ENCODE results near the gene RAI1. TPM values are rescaled to one million over a fixed set of nuclear protein-coding genes. Genes with fewer than 3 reads are reported as not detected.

Gene RAI1
- total and polyA plus RNA-seq, 2 of the 8 experiments (the other 6 are each of a cell fraction or from before 2014, with no cell fraction given) = 0.39 to 1.2 TPM

- POLR2A ChIA-PET (ENCODE audit: partially characterized antibody) = interaction anchor here (0.7 to 18.4 kb wide), 15 partner anchors 8 to 155 kb away, joined by 3 to 532 read pairs (median 5); no protein-coding TSS in a partner anchor
- peaks cover 19 to 51% (median 39%) of the 10 kb centered on the region in 4 experiments for H3K4me1 ChIP-seq (replicated peaks in 1 of 4; ENCODE audit: control insufficient read depth in 3 of 4, insufficient read depth in 4 of 4, low read length in 3 of 4)
- peak; percentile 60 to 94 for DNase-seq (ENCODE audit: low read depth in 1 of 2, low spot score in 2 of 2)
- TF ChIP-seq HDAC6 (IDR thresholded peaks at IDR 0.05; ENCODE audit: low read depth, low read length) (no peak), NANOG (IDR thresholded peaks at IDR 0.05; ENCODE audit: insufficient read depth, low read depth, low read length, poor library complexity, severe bottlenecking) (no peak), PHF8 (conservative IDR thresholded peaks at IDR 0.05; ENCODE audit: low read depth, low read length) (peak; percentile 63), FOSL1 (IDR thresholded peaks at IDR 0.05; ENCODE audit: insufficient read depth, low read depth, low read length) (no peak), CTCF (IDR thresholded peaks at IDR 0.05; ENCODE audit: control extremely low read depth in 1 of 3, insufficient read depth in 1 of 3, low read depth in 1 of 3, low read length in 3 of 3) (peak in 1 of 3 experiments; percentile 4; a peak in 1 of 4 replicates), CBX5 (IDR thresholded peaks at IDR 0.05; ENCODE audit: low read depth, low read length) (no peak)
Measured at GRCh38 chr17:17839791-17840707, 158.8 kb downstream of the RAI1 start.

More at GRCh38 chr17:17839791-17840707, 158.8 kb downstream of the RAI1 start:
- Histone ChIP-seq H4K5ac (ENCODE audit: insufficient read length, low read depth, low read length) (peak overlapping the region; percentile 95), H3K23ac (ENCODE audit: insufficient read length) (peak overlapping the region; percentile 7), H3K23me2 (ENCODE audit: low read depth, low read length) (peaks cover 15% of the 10 kb centered on the region), H3K36me3 (ENCODE audit: control insufficient read depth in 2 of 4, insufficient read depth in 4 of 4, low read length in 3 of 4) (peaks cover 0 to 2% (median 0%) of the 10 kb centered on the region in 4 experiments; a peak in 1 of 8 replicates), H2BK5ac (ENCODE audit: low read depth, low read length) (peak overlapping the region; percentile 99), H2BK15ac (ENCODE audit: low read length) (peak overlapping the region; percentile 99; the same call in 1 of the 2 replicates), H2BK12ac (ENCODE audit: low read depth, low read length) (peak overlapping the region; percentile 99), H4K91ac (replicated peaks; ENCODE audit: insufficient read length, low read length) (peak overlapping the region; percentile 99), H2AK5ac (ENCODE audit: low read depth, low read length) (peak overlapping the region; percentile 98), H3K18ac (ENCODE audit: extremely low read depth, low read length) (peak overlapping the region; percentile 100), H3K4me3 (ENCODE audit: extremely low read depth in 1 of 4, insufficient read depth in 2 of 4, low read depth in 3 of 4, low read length in 4 of 4) (peak overlapping the region; percentile 32 to 59 (median 48)), H3K4ac (replicated peaks; ENCODE audit: insufficient read length, low read depth, low read length) (peak overlapping the region; percentile 98), H3K56ac (replicated peaks; ENCODE audit: insufficient read length, low read depth, low read length) (peak overlapping the region; percentile 97), H4K8ac (ENCODE audit: extremely low read depth, insufficient read depth, low read length) (peak overlapping the region; percentile 96), H3K27ac (ENCODE audit: low read depth, low read length) (peak overlapping the region; percentile 92), H3K9ac (replicated peaks in 1 of 4; ENCODE audit: extremely low read depth in 1 of 4, low read depth in 3 of 4, low read length in 3 of 4) (peak overlapping the region; percentile 68 to 87 (median 70)), H2BK120ac (replicated peaks; ENCODE audit: low read depth, low read length) (peak overlapping the region; percentile 97), H3K9me3 (ENCODE audit: insufficient read depth in 2 of 2, low read depth in 1 of 2, low read length in 1 of 2) (no peaks in the 10 kb centered on the region), H3K27me3 (replicated peaks in 1 of 4; ENCODE audit: control insufficient read depth in 3 of 4, extremely low read depth in 1 of 4, insufficient read depth in 3 of 4, low read length in 3 of 4) (no peaks in the 10 kb centered on the region; a peak in 1 of 7 replicates), H2BK20ac (ENCODE audit: low read length) (peak overlapping the region; percentile 95), H3K79me1 (ENCODE audit: low read depth, low read length) (peaks cover 7% of the 10 kb centered on the region; the same call in 1 of the 2 replicates), H3K4me2 (ENCODE audit: insufficient read depth in 1 of 2, low read depth in 2 of 2, low read length in 2 of 2) (peak overlapping the region; percentile 74 to 86), H3K14ac (ENCODE audit: insufficient read length) (peak overlapping the region; percentile 37), H3K79me2 (ENCODE audit: control insufficient read depth in 1 of 2, insufficient read depth in 2 of 2, low read length in 2 of 2) (peaks cover 10% of the 10 kb centered on the region in 2 experiments), H4K20me1 (replicated peaks in 1 of 2; ENCODE audit: control insufficient read depth in 1 of 2, insufficient read depth in 2 of 2, low read length in 2 of 2) (peaks cover 7 to 10% of the 10 kb centered on the region in 2 experiments), H2AFZ (ENCODE audit: low read length) (no peak overlapping the region)
- CTCF ChIA-PET (ENCODE audit: partially characterized antibody) = interaction anchor here (0.9 to 6.6 kb wide), 6 partner anchors 18 to 55 kb away, joined by 3 to 66 read pairs (median 13); no protein-coding TSS in a partner anchor
- no peak for FAIRE-seq
- 7% methylated on average over 56 of the region's 71 CpGs; no CpG with 5 or more reads in 1 of the 2 experiments for WGBS, 2 experiments (ENCODE audit: extremely low coverage in 1 of 2, insufficient coverage in 1 of 2, insufficient read length in 1 of 2, insufficient replicate concordance in 2 of 2, low coverage in 1 of 2, low lambda C conversion rate in 2 of 2, missing lambda C conversion rate in 1 of 2)

All from H1 (cell line).